Hippocampal formation (tissue), 2 donors: Measurements from ENCODE around the gene GMEB2.
"Not testable (repeated sequence)": the region's sequence is repeated elsewhere in the genome, so short reads cannot be mapped to it uniquely, and the experiment has no call there.

Experiments
- DNase-seq, 2 donors: peaks; one replicate each; lab custom pipeline; 2025; lab: John Stamatoyannopoulos, UW

GMEB2 gene

DNA sequence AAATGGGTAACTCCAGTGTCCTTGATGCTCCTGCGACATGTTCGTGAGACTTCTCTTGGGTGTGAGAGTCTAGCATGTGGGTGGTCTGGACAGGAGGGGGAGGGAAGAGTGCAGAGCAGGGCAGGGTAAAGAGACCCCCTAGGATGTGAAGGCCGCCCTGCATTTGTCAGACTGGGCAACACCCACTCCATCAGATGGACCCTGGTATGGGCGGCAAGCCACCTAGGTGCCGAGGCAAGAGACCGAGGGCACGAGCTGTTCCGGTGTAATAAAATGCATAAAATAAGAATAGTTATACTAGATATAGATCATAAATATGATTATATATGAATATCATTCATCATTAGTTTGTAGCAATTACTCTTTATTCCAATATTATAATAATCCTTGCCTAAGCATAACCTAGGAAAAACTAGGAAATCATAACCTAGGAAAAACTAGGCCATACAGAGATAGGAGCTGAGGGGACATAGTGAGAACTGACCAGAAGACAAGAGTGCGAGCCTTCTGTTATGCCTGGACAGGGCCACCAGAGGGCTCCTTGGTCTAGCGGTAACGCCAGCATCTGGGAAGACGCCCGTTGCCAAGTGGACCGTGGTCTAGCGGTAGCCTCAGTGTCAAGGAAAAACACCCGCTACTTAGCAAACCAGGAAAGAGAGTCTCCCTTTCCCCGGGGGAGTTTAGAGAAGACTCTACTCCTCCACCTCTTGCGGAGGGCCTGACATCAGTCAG is 12.9 kb downstream of the GMEB2 start:
- not testable (repeated sequence) for DNase-seq

GRCh38 chr20:63612276-63612931 is 14.5 kb downstream of the GMEB2 start:
- DNase-seq = no peak

- DNase-seq = no peak
Measured at GRCh38 chr20:63611646-63612045, 15.3 kb downstream of the GMEB2 start.

DNA sequence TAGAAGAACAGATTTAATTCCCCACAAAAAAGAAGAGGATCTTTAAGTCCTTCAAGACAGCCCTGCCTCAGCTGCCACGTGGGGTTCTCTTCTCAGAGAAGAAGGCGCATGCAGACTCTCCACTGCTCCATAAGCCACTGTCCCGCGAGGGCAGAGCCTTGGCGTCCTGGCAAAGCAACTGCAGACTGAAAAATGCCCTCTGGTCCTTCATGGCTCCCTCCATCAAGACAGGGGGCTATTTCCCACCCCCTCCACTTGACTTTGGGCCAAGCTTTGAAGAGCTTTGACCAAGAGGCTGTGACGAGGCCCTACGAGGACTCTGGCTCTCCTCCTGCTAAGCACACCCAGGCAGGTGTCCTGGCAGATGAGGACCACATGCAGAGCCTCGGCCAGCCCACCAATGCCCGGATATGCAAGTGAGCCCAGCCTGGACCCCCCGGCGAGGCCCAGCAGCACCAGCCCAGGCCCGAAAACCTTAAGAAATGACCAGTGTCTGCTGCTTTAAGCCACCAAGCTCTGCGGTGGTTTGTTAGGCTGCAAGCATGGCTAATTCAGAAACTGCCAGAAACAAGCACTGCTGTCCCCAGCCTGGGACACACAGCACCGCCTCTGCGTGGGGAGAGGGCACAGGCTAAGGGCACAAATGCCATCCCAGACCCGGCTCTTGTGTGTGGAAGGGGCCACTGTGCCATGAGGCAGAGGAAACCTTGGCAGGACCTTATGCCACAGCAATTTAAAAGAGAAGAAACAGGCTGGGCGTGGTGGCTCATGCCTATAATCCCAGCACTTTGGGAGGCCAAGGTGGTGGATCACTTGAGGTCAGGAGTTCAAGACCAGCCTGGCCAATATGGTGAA is 16.1 kb downstream of the GMEB2 start:
- DNase-seq = no peak

- no peak for DNase-seq
Measured at GRCh38 chr20:63606686-63607085, 20.2 kb downstream of the GMEB2 start.

DNA sequence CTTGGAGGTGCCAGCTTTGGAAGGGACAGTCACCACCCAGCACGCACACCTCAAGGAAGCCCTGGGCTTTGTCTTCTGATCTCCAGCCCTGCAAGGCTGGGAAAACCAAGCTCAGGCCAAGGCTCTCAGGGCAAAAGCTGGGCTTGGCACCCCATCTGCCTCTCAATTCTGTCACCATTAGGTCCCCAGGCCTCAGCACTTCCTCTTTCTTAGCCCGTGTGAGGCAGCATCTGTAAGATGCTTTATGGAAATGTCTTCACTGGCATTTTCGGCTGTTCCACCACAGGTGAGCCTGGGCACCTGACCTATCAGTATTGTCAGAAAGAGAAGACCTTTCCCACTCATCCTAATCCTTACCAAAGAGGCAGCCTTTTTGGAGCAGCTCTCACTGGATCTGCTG is 24.6 kb downstream of the GMEB2 start:
- DNase-seq = no peak

DNA sequence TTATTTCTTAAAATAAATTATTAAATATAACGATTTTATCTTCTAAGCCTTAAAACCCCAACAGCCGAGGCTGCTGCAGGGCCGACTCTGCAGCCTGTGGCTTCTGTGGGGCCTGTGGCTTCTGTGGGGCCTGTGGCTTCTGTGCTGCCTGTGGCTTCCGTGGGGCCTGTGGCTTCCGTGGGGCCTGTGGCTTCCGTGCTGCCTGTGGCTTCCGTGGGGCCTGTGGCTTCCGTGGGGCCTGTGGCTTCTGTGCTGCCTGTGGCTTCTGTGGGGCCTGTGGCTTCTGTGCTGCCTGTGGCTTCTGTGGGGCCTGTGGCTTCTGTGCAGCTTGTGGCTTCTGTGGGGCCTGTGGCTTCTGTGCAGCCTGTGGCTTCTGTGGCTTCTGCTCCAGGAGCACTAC is 25.2 kb downstream of the GMEB2 start:
- DNase-seq = not testable (repeated sequence)

GRCh38 chr20:63599396-63600050 is 27.4 kb downstream of the GMEB2 start:
- DNase-seq = no peak

DNA sequence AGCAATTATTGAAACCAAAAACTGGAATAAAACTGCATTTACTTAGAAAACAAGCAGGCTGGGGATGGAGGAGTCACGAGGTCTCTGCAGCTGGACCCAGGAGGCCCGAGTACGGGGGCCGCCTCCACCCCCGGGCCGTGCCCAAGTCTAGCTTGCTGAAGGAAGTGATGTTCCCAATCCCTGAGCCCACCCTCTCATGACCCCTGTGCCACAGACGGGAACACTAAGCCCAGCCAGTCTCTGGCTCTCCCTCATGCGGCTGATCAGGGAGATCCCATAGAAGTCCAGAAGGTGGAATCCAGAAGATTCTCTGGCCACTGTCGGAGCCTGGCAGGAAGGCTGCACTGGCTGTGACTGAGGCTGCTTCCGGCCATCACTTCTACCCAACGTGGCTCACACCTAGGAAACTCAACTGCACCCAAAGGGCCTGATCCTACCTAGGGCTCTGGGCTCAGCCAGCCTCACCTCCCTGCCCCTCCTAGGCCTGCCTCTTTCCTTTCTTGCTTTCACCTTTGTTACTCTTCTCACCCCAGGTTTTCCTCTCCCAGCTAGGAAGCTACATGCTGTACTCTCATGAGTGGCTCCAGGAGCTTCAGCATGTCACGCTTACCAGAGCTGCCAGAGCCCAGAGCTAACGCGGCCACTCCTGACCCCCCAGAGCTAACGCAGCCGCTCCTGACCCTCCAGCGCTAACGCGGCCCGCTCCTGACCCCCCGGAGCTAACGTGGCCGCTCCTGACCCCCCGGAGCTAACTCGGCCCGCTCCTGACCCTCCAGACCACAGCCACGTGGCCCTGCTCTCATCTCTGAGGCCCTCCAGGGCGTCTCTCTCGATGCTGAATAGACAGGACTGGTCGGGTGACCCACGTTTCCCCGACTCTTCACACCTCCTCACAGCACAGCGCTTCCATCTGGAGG is 28.2 kb downstream of the GMEB2 start:
- no peak for DNase-seq

GRCh38 chr20:63597651-63598478 is 29.0 kb downstream of the GMEB2 start:
- no peak for DNase-seq

DNA sequence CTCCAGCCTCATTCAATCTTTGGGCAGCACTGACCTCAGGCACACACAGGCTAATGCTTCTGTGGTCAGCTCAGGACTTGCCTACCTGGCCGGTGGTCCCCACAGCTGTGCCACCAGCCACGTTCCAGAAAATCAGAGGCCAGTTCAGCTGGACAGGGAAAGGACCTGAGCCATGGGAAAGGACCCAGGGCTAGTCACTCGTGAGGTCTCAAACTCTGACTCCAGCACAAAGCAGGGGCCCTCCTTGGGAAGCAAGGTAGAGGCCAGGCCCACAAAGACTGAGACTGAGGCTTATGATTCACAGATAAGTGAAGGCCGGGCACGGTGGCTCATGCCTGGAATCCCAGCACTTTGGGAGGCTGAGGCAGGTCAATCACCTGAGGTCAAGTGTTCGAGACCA is 30.5 kb downstream of the GMEB2 start:
- DNase-seq = no peak

- DNase-seq = no peak
Measured at GRCh38 chr20:63595416-63596127, 31.3 kb downstream of the GMEB2 start.

DNA sequence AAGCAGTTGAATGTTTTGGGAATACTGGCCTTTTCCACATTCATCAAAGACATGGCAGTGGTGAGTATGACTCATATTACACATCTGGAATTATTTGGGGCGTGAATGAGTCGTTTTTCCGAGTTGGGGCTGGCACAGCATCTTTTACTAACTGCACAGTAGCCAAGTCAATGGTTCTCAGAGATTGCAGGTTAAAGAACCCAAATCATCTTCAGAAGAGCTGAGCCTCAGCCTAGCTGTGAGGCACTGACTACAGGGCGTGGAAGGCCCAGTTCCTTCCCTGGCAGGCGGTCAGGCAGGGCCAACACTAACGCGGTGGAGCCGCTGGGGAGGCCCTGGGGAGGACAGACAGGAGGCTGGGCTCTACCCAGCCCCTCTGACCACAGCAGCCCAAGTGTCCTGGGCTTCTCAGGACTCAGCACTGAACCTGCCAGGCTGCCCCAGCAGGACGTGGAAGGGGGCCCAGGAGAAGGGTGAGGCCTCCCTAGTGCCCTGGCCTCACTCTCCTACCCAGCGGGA is 32.8 kb downstream of the GMEB2 start:
- DNase-seq = no peak

- DNase-seq = no peak
Measured at GRCh38 chr20:63592661-63593060, 34.2 kb downstream of the GMEB2 start.

GRCh38 chr20:63591786-63592355 is 35.0 kb downstream of the GMEB2 start:
- no peak for DNase-seq

- DNase-seq = no peak
Measured at GRCh38 chr20:63591147-63591533, 35.8 kb downstream of the GMEB2 start.

DNA sequence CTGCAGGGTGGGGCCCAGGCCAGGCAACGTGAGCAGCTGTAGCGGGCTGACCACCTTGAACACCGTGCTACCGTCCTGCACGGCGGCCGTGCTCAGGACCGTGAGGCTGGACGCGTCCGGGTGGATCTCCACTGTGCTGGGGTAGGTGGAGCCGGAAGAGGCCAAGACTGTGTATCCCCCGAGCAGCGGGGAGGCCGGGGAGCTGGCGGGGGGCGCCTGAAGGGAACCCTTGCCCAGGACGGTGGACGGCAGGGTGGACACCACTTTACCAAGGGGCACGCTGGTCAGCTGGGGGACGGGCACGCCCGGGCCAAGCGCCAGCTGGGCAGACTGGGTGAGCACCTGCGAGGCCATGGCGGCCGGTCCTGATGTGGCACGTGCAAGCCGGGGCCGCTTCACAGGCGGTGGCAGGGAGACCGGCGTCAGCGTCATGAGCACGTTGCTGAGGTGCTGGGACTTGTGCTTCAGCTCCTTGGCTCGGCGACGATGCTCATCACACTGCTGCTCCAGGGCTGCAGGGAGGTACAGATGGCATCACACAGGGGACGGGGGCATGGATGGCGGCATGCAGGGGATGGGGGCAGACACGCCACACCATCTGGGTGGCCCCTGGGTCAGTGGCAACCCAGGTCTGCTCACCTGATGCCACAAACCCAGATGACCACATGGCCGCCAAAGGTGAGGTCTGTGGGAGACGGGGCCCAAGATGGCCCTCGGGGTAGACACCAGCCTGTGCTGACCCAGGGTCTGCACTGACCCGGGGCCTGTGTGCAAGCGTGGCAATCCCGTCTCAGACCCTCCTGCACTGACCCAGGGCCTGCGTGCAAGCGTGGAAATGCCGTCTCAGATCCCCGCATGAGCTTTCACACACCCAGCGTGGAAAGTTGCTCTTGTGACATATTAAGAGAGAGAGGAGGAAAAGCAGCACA is 36.4 kb downstream of the GMEB2 start:
- DNase-seq = no peak
